Measurements from ENCODE around the gene FIBIN. TPM values are rescaled to one million over a fixed set of nuclear protein-coding genes. Genes with fewer than 3 reads are reported as not detected.

The FIBIN gene
- total and polyA plus RNA-seq, 2 donors (not counting 3 experiments of a cell fraction or from before 2014, with no cell fraction given), result not detected

GRCh38 chr11:27029966-27030365, 36.1 kb downstream of the FIBIN start:
- Histone ChIP-seq H3K9me3 (replicated peaks; ENCODE audit: control insufficient read depth, insufficient read depth, low read length) (no peaks in the 10 kb centered on the region), H3K9ac (replicated peaks; ENCODE audit: extremely low read depth, insufficient read depth, low read length) (no peak overlapping the region), H3K4me2 (ENCODE audit: insufficient read depth, low read length) (no peak overlapping the region), H3K4me1 (ENCODE audit: control insufficient read depth, extremely low read depth, insufficient read depth, low read length) (no peaks in the 10 kb centered on the region), H3K27ac (ENCODE audit: insufficient read depth, low read depth, low read length) (no peak overlapping the region), H3K36me3 (ENCODE audit: control insufficient read depth in 2 of 2, extremely low read depth in 1 of 2, insufficient read depth in 2 of 2, low read length in 2 of 2) (no peaks in the 10 kb centered on the region), H3K79me2 (ENCODE audit: control insufficient read depth, insufficient read depth, low read length) (no peaks in the 10 kb centered on the region), H3K27me3 (ENCODE audit: control insufficient read depth in 2 of 2, insufficient read depth in 2 of 2, low read length in 2 of 2) (no peaks in the 10 kb centered on the region), H2AFZ (ENCODE audit: low read depth, low read length) (no peak overlapping the region), H3K4me3 (replicated peaks in 1 of 3; ENCODE audit: insufficient read depth in 1 of 3, low read depth in 1 of 3, low read length in 3 of 3) (no peak overlapping the region), H4K20me1 (replicated peaks; ENCODE audit: control insufficient read depth, extremely low read depth, insufficient read depth, low read length) (no peaks in the 10 kb centered on the region), H3K9me1 (replicated peaks; ENCODE audit: control insufficient read depth, extremely low read depth, insufficient read depth, low read length) (no peaks in the 10 kb centered on the region)
- POLR2A ChIA-PET, result no interaction called here
- CTCF ChIA-PET, result no interaction called here
- no peak for DNase-seq (ENCODE audit: low read depth, low spot score)
- FAIRE-seq, result no peak
- no TSS peak for BruUV-seq (replicated peaks)
- dilution Hi-C loops (cut with MboI; ENCODE audit: extremely low pct_ligation_motif_present, low sequenced_read_pairs) (no loop called here), intact Hi-C loops (cut with micrococcal nuclease) (no loop called here)
- TF ChIP-seq JUN (IDR thresholded peaks at IDR 0.05; ENCODE audit: borderline replicate concordance, insufficient read depth, insufficient read length, low read depth) (no peak), EZH2 (IDR thresholded peaks at IDR 0.05; ENCODE audit: borderline replicate concordance, low read depth, low read length, severe bottlenecking) (no peak), GATA2 (IDR thresholded peaks at IDR 0.05; ENCODE audit: insufficient read depth, insufficient read length, low read depth, low read length) (no peak), POLR2AphosphoS5 (IDR thresholded peaks at IDR 0.05; ENCODE audit: insufficient read depth, low read depth, low read length) (no peak), MYC (IDR thresholded peaks at IDR 0.05; ENCODE audit: low read depth, low read length) (no peak), FOS (IDR thresholded peaks at IDR 0.05; ENCODE audit: borderline replicate concordance, insufficient read depth, low read length) (no peak), POLR2A (IDR thresholded peaks at IDR 0.05; ENCODE audit: low read depth, low read length) (no peak)
- TF ChIP-seq, protein P1, sequence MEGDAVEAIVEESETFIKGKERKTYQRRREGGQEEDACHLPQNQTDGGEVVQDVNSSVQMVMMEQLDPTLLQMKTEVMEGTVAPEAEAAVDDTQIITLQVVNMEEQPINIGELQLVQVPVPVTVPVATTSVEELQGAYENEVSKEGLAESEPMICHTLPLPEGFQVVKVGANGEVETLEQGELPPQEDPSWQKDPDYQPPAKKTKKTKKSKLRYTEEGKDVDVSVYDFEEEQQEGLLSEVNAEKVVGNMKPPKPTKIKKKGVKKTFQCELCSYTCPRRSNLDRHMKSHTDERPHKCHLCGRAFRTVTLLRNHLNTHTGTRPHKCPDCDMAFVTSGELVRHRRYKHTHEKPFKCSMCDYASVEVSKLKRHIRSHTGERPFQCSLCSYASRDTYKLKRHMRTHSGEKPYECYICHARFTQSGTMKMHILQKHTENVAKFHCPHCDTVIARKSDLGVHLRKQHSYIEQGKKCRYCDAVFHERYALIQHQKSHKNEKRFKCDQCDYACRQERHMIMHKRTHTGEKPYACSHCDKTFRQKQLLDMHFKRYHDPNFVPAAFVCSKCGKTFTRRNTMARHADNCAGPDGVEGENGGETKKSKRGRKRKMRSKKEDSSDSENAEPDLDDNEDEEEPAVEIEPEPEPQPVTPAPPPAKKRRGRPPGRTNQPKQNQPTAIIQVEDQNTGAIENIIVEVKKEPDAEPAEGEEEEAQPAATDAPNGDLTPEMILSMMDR (IDR thresholded peaks at IDR 0.05; ENCODE audit: extremely low read depth in 1 of 2, insufficient read depth in 1 of 2, low read depth in 1 of 2, low read length in 2 of 2), result no peak
- TF ChIP-seq, protein P2, sequence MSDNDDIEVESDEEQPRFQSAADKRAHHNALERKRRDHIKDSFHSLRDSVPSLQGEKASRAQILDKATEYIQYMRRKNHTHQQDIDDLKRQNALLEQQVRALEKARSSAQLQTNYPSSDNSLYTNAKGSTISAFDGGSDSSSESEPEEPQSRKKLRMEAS (IDR thresholded peaks at IDR 0.05; ENCODE audit: insufficient read depth, insufficient read length), result no peak

All from endothelial cell of umbilical vein (primary cell).